Esophagus muscularis mucosa (tissue), 4 donors: ENCODE data around the gene SLC39A10. TPM values are rescaled to one million over a fixed set of nuclear protein-coding genes. Genes with fewer than 3 reads are reported as not detected.

ENCODE experiments used
- DNase-seq: peaks from one replicate; pipeline ENCODE4 v3.0.0-alpha.2; 2017; ENCODE audit errors: extremely low spot score
- H3K27ac ChIP-seq, 4 donors: fragments of 200-600 bp; sonication (generic); replicated peaks in 1 of 4; 1 replicate in 3 of 4; 2 replicates in 1 of 4; pipeline ENCODE4 v1.5.1; 2016 to 2019; ENCODE audit warnings: mild to moderate bottlenecking in 1 of 4
- H3K27me3 ChIP-seq, 4 donors: fragments of 200-600 bp; sonication (generic); one replicate each; pipeline versions ENCODE4 v1.5.1 to v1.6.0; 2016 to 2019
- H3K36me3 ChIP-seq, 4 donors: fragments of 200-600 bp; sonication (generic); one replicate each; pipeline ENCODE4 v1.5.1; 2016 to 2019
- H3K4me1 ChIP-seq, 4 donors: fragments of 200-600 bp; sonication (generic); one replicate each; pipeline ENCODE4 v1.5.1; 2016 to 2019
- H3K4me3 ChIP-seq, 4 donors: fragments of 200-600 bp; sonication (generic); 1 replicate in 2 of 4; 2 replicates in 2 of 4; pipeline ENCODE4 v1.5.1; 2016 to 2019; ENCODE audit warnings: mild to moderate bottlenecking in 4 of 4, moderate library complexity in 1 of 4
- H3K9me3 ChIP-seq, 4 donors: fragments of 200-600 bp; sonication (generic); 1 replicate in 3 of 4; 2 replicates in 1 of 4; pipeline ENCODE4 v1.5.1; 2016 to 2019
- EP300 ChIP-seq: sonication (generic); formaldehyde crosslinking; IDR thresholded peaks from one replicate; pipeline ENCODE4 v1.6.1; 2017; ENCODE audit warnings: antibody characterized with exemption
- POLR2A ChIP-seq: fragments of 450-650 bp; IDR thresholded peaks from one replicate; pipeline ENCODE4 v1.6.1; 2017; ENCODE audit warnings: antibody characterized with exemption, moderate library complexity, mild to moderate bottlenecking, low read depth
- POLR2AphosphoS5 ChIP-seq, 2 donors: sonication (generic); formaldehyde crosslinking; IDR thresholded peaks; one replicate each; pipeline ENCODE4 v1.6.1; 2017; ENCODE audit warnings: antibody characterized with exemption in 2 of 2
- WGBS: methylation state at CpG from one replicate; pipeline ENCODE4 v1.1.5; 2018; 5-methylcytosine and 5-hydroxymethylcytosine counted together
- intact Hi-C: fragments of 100-400 bp; cut with DNase I; formaldehyde crosslinking; loops from one replicate; pipeline ENCODE4 v1.15.1; 2023
- total RNA-seq, 4 donors: library from RNA; depleted of rRNA; stranded (reverse); fragments of >200 nt; gene quantifications; one replicate each; pipeline versions ENCODE4 v1.1.0 to v1.2.1, GENCODE V29; 2016
- TF ChIP-seq, protein P1 (sequence below), 3 experiments: fragments of 200-600 bp in 2 of 3; fragments of 450-650 bp in 1 of 3; sonication (generic) in 2 of 3; IDR thresholded peaks; one replicate each; pipeline ENCODE4 v1.5.1; 2017 to 2019; ENCODE audit warnings: antibody characterized with exemption in 3 of 3, mild to moderate bottlenecking in 2 of 3, moderate library complexity in 1 of 3

SLC39A10 gene, protein sequence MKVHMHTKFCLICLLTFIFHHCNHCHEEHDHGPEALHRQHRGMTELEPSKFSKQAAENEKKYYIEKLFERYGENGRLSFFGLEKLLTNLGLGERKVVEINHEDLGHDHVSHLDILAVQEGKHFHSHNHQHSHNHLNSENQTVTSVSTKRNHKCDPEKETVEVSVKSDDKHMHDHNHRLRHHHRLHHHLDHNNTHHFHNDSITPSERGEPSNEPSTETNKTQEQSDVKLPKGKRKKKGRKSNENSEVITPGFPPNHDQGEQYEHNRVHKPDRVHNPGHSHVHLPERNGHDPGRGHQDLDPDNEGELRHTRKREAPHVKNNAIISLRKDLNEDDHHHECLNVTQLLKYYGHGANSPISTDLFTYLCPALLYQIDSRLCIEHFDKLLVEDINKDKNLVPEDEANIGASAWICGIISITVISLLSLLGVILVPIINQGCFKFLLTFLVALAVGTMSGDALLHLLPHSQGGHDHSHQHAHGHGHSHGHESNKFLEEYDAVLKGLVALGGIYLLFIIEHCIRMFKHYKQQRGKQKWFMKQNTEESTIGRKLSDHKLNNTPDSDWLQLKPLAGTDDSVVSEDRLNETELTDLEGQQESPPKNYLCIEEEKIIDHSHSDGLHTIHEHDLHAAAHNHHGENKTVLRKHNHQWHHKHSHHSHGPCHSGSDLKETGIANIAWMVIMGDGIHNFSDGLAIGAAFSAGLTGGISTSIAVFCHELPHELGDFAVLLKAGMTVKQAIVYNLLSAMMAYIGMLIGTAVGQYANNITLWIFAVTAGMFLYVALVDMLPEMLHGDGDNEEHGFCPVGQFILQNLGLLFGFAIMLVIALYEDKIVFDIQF
- 1 to 10 TPM; 7.1 to 9.5 (median 8.3) TPM for total RNA-seq

DNA sequence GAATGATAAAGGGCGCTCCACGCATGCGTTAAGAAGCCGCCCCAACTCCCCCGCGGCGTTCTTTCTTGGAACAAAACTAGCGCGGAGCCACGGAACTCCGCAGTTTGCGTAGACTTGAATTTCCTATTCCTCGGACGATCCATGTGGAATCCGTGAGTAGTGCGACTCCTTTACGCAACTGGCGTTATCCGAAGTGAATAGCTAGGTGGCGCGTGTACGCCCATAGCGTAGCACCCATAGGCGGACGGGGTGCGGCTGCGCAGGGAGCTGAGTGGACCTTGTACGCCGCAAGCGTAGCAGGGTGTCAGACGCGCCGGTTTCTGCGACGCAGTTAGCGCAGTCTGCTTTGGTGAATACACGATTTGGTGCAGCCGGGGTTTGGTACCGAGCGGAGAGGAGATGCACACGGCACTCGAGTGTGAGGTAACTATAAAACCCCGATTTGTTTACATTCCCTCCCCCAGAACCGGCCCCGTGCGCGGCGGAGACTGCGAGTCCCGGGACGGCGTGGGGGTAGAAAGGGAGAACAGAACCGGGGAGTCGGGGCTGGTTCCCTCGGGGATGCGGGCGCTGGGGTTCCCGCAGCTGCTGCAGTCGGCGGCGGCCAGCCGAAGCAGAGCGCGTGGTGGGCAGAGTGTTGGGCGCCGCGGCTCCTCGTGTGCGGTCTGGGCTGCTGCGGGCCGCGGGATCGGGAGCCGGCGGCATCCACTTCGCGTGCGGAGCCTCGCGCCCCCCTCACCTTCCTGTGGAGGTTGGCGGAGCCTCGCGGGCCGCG lies at the start of gene SLC39A10:
Gene SLC39A10, plus strand, starts transcription at position 368 of the 775 bp plus-strand sequence. CDS start 22,817 bp downstream, outside the sequence.
- no peaks in the 10 kb centered on the region for H3K36me3 ChIP-seq
- peak within 1 kb of the TSS; percentile 95 to 99 (median 98) for H3K4me3 ChIP-seq
- H3K27me3 ChIP-seq, result no peaks in the 10 kb centered on the region
- TF ChIP-seq, protein P1, sequence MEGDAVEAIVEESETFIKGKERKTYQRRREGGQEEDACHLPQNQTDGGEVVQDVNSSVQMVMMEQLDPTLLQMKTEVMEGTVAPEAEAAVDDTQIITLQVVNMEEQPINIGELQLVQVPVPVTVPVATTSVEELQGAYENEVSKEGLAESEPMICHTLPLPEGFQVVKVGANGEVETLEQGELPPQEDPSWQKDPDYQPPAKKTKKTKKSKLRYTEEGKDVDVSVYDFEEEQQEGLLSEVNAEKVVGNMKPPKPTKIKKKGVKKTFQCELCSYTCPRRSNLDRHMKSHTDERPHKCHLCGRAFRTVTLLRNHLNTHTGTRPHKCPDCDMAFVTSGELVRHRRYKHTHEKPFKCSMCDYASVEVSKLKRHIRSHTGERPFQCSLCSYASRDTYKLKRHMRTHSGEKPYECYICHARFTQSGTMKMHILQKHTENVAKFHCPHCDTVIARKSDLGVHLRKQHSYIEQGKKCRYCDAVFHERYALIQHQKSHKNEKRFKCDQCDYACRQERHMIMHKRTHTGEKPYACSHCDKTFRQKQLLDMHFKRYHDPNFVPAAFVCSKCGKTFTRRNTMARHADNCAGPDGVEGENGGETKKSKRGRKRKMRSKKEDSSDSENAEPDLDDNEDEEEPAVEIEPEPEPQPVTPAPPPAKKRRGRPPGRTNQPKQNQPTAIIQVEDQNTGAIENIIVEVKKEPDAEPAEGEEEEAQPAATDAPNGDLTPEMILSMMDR (IDR thresholded peaks at IDR 0.05), result peak in 2 of 3 experiments; percentile 22 to 41
- peak; percentile 93 to 99 for TF ChIP-seq POLR2AphosphoS5 (IDR thresholded peaks at IDR 0.05)
- TF ChIP-seq POLR2A, result peak; percentile 82
- no peak for TF ChIP-seq EP300
- intact Hi-C loops, result loop anchor here (5.0 kb wide), 1 partner anchor 80 kb away; no protein-coding TSS in a partner anchor
- WGBS, result 0% methylated on average over 30 of the region's 85 CpGs
- peaks cover 6 to 34% (median 32%) of the 10 kb centered on the region in 4 donors for H3K4me1 ChIP-seq
- peak; percentile 99 for DNase-seq
- H3K27ac ChIP-seq, result peak within 1 kb of the TSS; percentile 99 to 100 (median 100)
- H3K9me3 ChIP-seq, result no peaks in the 10 kb centered on the region

DNA sequence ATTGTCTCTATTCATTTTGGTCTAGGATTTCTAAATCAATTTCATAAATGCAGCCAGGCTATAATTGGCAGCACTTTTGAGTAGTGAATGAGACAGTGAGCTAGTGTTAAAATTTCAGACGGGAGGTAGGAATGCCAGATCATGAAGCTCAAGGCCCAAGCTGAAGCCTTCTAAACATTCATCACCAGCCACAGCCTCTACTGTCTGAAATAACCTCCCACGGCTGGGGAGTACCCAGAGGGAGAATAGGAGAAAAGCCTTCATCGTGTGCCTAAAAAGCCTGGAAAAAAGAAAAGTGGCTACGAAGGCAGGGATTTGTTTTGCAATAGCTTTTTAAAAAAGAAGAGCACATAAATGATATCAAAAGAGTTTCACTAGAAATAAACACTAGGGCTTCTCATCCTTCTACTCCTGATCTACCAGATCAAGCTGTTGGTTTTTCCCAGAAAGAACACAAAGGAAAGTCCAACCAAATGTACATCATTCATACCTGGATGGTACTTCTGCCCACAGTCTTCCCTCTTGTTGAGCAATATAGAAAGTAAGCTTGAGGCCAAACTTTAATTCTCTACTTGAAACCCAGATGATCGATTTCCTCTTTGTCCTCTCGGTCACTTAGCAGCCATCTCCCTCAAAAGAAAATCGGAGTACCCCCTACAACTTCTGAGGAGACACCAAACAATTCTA lies 48.1 kb upstream of the SLC39A10 start:
- TF ChIP-seq POLR2A (no peak), POLR2AphosphoS5 (IDR thresholded peaks at IDR 0.05) (no peak), EP300 (no peak)
- TF ChIP-seq, protein P1 (IDR thresholded peaks at IDR 0.05), result no peak
- H3K4me1 ChIP-seq, result peaks cover 9 to 23% (median 18%) of the 10 kb centered on the region in 4 donors
- DNase-seq, result no peak
- no peak overlapping the region for H3K27ac ChIP-seq
- intact Hi-C loops, result no loop called here
- 73% methylated on average over 7 of the region's 7 CpGs for WGBS
- H3K9me3 ChIP-seq, result no peaks in the 10 kb centered on the region
- no peak overlapping the region for H3K4me3 ChIP-seq
- H3K36me3 ChIP-seq, result no peaks in the 10 kb centered on the region
- no peaks in the 10 kb centered on the region for H3K27me3 ChIP-seq

DNA sequence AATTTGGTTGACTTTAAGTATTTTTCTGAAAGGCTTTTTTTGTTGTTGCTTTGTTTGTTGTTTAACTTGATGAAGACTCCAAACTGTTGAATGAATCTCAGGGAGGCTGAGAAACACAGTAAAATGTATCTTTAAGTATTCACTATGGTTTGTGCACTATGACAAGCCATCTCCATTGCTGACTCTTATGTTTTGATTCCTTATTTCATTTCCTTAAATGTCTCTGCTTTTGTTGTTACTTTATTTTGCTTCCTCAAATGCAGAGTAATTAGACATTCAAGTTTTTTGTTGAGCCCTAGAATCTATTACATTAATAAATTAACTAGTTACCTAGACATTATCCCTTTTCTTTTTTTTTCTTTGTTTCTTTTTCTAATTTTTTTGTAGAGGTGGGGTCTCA lies 46.3 kb upstream of the SLC39A10 start:
- Histone ChIP-seq H3K27me3 (no peaks in the 10 kb centered on the region), H3K27ac (no peak overlapping the region), H3K9me3 (no peaks in the 10 kb centered on the region), H3K4me1 (peaks cover 12 to 27% (median 24%) of the 10 kb centered on the region in 4 donors), H3K4me3 (no peak overlapping the region), H3K36me3 (no peaks in the 10 kb centered on the region)
- TF ChIP-seq POLR2A, result no peak
- no peak for DNase-seq
- intact Hi-C loops, result no loop called here

DNA sequence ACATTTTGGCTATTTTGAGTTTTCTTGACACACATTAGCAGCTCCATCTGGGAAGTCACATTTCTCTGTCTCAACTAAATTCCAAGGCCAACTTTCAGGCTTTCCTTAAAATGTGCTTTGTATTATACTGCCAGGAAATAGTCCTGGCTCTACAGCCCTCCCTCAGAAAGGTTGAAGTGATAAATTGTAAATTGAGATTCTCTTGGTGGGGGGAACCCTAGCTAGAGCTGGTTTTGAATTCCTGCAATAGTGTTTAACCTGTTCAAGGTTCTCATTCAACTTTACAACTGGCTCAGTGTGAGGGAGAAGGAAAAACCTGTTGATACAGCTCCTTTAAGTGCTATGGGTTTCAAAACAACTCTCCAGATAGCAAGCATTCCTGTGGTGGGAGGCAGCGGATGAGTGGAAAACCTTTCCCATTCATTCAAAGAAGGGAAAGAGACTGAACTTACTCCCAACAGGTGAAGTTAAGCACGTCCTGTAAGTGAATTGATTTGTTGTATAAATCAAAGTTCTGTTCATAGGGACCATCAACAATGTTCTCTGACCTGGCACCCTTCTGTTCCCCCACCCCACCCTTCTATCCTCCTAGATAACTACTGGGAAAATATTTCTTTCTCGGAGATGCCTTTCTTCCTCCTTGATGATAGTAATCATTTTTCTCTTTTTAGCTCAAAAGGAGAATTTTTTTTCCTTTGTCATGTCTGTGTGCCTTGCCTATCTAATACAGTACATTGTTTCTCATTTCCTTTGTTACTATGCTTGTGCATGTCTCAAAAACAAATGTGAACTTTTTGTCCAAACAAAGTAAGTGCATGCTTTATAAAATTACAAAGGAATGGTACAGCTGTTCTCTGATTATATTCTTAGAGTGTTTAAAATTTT lies 44.2 kb upstream of the SLC39A10 start:
- intact Hi-C loops, result no loop called here
- H3K27ac ChIP-seq, result peak overlapping the region in 3 of 4 donors; percentile 18 to 50 (median 32)
- 21% methylated on average over 3 of the region's 3 CpGs for WGBS
- H3K4me1 ChIP-seq, result peaks cover 12 to 27% (median 24%) of the 10 kb centered on the region in 4 donors
- no peaks in the 10 kb centered on the region for H3K9me3 ChIP-seq
- no peaks in the 10 kb centered on the region for H3K36me3 ChIP-seq
- DNase-seq, result no peak
- no peak overlapping the region for H3K4me3 ChIP-seq
- no peaks in the 10 kb centered on the region for H3K27me3 ChIP-seq
- no peak for TF ChIP-seq POLR2A
- TF ChIP-seq, protein P1 (IDR thresholded peaks at IDR 0.05), result no peak
- no peak for TF ChIP-seq EP300
- no peak for TF ChIP-seq POLR2AphosphoS5 (IDR thresholded peaks at IDR 0.05)
